Stimulated activated CD8-positive, alpha-beta memory T cell treated with anti-CD3 and anti-CD28 coated beads, Interleukin-12 subunit alpha, Interleukin-12 subunit beta, amount 100 ng/mL, for 1 hour (primary cell): ENCODE measurements around the gene DIP2B.

Experiments
- DNase-seq: peaks from one replicate; pipeline ENCODE4 v3.0.0-alpha.2; 2020; ENCODE audit warnings: low read depth

The DIP2B gene

DNA sequence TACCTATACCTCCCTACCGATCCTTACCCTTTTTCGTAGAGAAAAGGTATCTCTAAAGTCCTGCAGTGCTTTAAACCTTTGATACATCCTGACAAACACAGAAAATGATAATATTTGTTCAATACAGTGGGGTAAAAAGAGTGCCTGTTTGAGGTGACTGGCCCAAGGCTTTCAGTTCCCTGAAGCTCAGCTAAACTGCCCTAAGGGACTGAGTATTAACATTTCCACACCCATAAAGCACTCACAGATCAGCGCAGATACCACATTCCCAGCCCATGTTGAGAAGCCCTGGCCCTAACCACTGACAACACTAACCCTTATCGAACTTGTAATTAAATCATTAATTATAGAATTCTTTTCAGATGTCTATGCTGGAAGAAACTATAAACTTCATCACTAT lies 108.7 kb downstream of the DIP2B start:
- DNase-seq = no peak

DNA sequence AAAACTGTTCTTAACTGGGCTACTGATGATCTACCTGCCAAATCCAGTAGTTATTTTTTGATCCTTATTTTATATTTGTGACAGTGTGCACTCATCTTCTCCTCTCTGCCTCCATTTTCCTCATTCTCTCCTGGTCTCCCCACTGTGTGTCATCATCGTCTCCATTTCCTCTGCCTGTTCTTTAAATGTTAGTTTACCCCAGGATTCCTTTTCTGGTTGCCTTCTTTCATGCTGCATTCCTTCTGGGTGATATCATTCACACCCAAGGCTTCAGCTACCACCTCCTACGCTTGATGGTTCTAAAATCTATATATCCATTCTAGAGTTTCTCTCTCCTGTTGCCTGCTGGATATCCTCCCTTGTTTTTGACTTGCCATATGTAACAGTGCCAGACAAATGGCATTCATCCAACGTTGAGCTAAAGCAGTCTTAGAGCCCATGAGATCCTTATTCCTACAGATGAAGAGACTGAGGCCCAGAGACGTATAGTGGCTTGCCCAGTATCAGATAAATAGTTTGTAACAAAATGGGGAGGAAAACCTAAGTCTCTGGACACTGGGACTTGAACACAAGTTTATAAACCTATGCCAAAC lies 109.5 kb downstream of the DIP2B start:
- DNase-seq = no peak

DNA sequence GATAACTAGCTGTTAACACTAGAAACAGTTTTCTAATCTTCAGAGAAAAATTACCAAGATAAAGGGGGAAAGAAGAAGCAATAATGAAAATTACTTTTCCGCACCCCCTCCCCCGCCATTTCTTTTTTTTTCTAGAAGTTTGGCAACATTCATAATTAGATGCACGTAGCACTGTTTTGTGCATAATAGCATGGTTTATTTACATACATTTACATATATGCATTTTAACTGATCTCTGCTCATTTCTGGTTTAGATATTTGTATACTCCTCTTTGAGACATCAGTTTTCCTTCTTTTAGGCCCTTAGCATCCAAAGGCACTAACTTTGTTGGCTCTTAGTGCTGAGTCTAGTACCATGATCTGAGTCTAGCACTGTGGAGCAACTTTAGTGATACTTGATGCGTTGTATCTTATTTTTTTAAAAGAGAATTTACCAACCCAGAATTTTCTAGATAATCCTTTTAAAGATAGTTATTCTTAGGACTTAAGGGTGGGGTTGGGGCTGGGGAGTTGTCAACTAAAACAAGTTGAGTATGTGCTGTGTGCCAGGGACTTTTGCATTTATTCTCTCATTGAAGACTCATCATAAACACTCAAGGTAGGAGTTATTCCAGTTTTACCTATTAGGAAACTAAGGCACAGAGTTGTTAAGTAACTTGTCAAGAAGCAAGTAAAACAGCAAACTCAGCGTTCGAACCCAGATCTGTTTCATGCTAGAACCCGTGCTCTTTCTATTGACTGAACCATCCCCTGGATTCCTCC lies 110.5 kb downstream of the DIP2B start:
- DNase-seq = no peak

DNA sequence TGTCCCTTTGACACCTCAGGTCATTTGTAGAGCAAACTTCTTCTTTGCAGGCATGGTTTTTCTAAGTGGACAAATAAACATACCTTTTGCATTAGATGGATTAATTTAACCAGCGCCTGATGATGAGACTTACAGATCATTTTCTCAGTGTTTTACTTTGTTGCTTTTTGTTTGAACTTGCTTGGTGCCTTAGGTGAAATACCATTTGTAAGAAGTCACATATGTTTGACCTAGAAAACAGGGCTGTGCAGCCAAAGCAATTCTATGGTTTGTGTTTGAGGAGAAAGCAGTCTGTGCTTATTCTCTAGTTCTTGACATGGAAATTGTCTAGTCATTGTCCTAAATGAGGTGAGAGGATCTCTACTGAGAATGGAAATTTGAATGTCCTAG lies 111.1 kb downstream of the DIP2B start:
- no peak for DNase-seq

DNA sequence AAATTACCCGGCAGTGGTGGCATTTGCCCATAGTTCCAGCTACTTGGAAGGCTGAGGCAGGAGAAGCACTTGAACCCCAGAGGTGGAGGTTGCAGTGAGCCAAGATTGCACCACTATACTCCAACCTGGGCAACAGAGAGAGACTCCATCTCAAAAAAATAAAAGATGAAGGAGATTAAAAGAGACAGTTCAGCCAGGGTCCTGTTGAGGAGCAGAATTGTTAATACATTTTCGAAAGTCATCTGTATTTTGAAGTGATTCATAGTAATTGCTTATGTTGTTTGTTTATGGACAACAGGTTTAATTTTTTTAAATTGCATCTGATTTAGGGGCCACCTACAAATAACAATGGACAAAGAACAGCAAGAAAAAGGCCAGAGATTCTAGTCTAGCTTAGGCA lies 112.9 kb downstream of the DIP2B start:
- no peak for DNase-seq

DNA sequence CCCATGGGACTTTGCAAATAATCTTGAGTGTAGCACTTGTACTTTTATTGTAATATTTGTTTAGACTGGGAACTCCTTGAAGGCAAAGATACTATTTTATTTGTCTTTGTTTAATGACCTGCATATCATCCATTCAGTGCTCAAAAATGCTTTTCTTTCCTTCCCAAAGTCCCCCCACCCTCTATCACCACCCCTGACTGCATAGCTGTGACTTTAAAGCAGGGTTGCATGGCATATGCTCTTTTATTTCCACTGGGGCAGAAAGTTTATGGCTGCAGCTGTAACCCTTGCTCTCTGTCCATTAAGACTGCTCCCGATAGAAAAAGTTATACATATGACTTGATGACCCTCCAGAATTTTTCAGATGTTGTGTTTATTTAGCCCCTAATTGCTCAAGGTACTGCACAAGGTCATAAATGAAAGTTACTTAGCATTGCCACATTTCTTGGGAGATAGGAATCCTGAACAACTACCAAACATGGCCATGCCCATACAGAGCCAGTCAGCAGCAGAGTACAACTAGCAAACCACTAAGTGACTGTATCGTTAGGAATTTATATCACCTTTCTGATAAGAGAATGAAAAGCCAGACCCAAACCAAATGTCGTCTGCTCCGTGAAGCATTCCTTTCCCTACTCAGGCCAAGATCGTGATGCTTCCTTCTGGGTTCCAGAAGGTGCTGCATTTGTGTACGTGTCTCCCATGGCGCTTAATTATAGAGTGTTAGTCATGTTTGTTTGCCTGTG lies 114.3 kb downstream of the DIP2B start:
- no peak for DNase-seq

DNA sequence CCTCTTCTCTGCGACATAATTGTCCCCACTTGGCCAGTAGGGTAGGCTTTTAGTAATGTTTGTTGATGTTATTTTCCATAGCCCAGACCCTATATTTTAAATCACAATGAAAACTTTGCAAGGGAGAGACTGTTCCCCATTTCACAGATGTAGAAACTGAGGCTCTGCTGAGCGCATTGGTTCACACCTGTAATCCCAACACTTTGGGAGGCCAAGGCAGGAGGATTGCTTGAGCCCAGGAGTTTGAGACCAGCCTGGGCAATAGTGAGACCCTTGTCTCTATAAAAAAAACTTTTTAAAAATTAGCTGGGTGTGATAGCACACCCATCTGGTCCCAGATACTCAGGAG lies 114.8 kb downstream of the DIP2B start:
- no peak for DNase-seq

DNA sequence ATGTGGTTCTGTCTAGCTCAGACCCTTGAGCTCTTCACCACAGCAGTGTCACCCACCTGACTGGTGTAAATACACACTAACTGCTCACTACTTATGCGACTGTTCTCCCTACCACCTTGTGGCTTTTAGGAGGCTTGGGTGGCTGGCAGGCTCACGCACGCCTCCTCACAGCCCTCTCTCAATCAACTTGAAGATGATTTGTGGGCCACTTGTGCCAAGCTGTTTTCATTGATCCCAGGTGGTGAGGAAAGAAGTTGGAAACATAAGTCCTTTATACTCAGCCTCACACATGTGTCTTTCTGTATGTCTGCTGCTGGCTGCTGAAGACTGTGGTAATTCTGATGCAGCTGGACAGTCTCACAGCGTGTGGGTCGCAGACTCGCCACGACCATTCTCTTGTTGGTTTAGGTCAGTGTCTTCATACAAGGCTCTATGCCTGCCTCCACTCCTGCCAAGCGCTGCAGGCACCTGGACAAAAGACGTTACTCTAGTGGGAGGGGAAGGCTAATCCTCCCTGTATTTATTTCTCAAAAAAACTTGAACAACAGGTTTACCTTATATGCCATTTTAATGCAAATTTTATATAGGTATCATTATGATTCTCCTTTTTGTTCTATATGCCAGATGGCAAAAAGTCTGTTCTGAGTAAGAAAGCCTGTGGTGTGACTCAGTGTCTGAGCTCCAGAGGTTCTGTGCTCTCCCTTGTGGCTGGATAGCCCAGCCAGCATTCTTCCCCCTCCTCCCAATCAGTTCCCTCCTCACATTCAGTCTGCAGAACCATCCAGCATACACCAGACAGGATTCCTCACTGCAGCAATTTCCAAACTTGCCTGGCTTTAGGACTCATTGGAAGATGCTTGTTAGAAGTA lies 115.6 kb downstream of the DIP2B start:
- DNase-seq = no peak

DNA sequence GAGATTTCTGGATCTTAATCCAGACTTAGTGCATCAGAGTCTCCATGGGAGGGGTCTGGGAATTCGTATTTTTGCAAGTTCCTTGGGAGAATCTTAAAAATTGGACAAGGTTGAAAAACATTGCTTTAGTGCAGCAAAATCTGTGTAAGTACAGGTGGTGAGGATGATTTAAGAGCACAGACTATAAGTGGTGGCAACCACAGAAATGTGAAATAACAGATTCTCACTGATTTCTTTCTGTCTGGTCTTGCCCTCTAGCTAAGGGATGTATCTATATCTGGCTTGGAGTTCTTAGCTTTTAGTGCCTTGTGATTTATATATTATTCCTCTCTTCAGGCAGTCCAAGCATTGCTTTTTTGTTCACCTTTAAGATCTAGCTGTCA lies 116.2 kb downstream of the DIP2B start:
- no peak for DNase-seq

DNA sequence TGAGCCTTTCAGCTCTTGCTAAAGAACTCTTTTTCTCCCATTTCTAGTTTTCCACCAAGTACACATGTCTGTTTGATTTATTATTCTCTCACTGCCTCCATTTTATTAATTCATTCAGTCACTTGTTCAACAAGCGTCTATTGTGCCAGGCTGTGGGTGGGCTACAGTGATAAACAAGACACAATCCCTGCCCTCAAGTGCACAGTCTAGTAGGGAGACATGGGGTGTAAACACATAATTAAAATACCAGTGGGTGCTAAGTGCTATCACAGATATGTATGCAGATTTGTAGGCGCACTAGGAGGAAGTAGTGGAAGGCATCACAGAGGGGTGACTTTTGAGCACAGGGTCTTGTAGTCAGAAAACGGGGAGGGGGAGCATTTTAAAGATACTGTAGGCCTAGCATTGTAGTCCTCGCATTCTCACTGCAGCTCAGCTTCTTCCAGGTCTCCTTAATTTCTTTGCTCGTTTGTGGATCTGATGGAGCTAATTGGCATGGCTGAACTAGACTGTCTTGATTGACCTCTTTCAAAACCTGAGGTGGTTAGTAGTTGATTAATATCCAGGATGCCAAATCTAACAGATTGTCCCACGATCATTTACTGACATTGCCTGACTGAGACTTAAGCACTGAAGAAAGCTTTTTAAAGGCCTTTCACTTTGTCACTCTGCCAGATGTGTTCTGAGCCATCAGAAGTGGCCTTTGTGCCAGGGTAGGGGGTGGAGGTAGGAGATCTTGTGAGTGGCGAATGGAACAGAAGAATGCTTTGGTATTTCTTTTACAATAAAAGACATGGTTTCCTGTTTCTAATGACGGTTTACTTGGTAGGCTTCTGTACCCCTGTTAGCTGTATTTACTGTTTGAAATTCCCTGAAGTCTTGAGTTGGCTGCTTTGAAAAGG lies 116.9 kb downstream of the DIP2B start:
- DNase-seq = no peak

DNA sequence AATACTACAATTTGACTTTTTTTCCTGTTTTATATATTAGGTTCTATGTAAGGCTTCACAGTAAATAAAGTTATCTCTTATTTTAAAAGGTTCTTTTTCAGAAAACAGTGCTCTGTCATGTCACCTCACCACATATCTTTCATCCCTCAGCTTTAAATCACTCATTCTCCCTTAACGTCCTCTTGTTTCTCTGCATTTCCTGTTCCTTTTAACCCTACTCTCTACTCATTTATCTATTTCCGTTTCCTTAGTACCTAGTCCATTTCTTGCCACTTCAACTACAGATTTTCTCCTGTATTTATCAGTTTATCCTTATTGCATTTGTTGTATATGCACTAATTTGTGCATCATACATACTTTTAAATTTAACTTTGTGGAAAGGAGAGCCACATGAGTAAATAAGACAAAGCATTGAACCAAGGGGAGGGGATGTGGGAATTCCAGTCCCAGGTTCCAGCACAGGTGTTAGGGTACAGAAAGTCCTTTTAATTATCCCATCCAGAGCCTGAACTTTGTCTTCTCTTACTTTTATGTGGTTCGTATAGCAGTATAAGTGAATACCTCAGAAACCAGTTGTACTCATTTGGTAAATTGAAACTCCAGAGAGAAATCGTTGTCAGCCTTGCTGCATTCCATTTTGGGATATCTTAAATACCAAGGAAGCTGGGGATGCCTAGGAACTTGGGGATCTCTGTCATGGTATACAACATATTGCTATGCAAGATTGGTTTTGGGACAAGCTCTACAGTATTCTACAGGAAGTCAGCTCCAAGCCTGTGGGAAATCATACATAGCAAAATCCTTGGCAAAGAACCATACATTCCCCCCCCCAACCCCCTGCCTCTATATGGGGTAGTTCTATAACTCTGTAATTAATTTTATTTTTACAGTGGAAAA lies 120.5 kb downstream of the DIP2B start:
- DNase-seq = no peak

DNA sequence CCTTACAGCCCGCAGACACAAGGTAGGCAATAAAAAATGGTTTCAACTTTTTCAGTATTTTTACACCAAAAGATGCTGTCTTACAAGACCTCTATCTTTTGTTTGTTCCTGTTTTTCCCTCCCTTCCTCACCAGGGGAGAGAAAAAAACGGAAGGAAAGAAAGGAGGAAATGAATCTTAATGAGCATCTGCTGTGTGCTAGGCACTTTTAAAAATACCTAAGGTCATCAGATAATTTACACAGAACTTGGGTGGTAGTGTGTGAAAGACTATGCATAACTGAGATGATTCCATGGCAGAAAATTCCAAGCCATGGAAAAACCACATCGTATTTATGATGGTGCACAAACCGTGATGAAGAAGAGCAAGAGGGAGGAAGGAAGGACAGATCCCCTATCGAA lies 121.2 kb downstream of the DIP2B start:
- DNase-seq = no peak

DNA sequence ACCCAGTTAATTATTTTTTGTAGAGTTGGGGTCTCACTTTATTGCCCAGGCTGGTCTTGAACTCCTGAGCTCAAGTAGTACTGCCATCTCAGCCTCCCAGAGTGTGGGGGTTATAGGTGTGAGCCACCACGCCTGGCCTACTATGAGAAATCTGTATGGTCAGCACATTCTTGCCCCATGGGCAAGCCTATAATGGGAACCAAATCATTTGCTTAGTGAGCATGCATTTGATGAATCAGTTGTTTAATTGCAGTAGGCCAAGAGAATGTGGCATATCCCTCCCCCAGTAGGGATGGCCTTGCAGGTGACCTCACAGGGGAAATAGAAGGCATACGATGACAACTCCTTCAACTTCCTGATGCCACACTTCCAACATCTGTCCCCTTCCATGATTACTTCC lies 122.7 kb downstream of the DIP2B start:
- no peak for DNase-seq

DNA sequence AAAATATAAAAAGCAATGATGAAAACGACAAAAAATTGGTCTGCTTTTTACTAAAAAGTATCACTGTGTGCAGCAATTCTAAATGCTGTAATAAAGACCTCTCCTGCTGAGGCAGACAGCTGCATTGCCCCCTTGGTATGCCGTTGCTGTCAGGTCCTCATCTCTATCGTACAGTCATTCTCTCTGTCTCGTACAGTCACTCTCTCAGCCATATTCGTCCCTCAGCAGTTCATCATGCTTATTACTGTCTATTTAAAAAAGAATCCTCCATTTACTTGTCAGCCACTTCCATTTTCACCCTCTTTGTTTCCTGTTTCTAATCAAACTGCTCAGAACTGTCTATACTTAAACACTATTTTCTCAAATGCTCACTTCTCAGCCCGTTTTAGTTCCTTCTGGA lies 123.6 kb downstream of the DIP2B start:
- DNase-seq = no peak

DNA sequence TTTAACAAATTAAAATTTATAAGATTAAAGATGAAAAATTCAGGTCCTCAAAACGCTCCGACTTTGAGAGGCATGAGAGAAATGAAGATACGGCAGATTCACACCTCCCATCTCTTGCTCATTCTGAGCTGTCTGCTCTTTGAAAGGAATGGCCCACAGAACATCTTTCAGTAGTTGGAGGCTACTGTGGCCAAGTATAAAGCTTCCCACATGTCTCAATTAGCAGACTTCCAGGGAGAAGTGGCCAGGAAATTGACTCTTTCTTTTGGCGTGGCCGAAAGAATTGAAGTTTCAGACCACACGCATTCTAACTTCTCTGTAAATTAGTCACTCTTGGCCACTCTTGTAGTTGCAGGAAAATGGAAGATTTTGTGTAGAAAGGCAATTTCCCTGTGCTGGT lies 129.2 kb downstream of the DIP2B start:
- DNase-seq = no peak

DNA sequence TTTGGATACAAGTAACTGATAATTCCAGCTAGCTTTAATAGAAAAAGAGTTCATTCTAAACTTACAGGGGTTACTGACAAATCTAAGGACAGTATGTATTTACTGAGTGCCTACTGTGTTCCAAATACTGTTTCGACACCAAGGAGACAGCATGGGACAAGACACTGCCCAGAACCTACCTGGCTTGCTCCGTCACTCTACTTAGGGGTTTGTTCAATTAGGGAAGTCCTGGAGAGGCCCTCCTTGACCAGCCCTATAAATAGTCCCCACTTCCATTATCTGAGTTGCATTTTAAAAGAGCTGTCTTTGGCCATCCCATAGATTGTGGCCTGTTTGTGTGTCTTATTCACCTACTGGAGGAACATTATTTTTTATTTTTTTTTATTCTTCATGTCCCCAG lies 129.6 kb downstream of the DIP2B start:
- no peak for DNase-seq

DNA sequence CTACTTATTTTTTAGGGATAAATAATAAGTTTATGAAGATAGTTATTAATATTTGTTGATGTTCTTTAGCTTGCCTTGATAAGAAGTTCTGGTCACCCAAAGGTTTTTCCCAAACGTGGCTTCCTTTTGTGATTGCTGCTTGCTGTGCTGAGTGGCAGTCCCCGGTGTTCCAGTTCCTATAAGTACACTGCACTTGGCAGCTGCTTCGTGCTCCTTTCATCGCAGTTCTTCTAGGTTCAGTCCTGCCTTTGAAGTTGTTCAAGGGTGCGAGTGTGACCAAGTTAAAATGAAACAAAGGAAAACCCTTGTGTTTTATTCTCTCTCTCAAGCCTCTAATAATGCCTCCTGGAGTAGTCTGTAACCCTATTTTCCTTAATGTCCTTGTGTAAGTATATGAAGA lies 130.6 kb downstream of the DIP2B start:
- no peak for DNase-seq

DNA sequence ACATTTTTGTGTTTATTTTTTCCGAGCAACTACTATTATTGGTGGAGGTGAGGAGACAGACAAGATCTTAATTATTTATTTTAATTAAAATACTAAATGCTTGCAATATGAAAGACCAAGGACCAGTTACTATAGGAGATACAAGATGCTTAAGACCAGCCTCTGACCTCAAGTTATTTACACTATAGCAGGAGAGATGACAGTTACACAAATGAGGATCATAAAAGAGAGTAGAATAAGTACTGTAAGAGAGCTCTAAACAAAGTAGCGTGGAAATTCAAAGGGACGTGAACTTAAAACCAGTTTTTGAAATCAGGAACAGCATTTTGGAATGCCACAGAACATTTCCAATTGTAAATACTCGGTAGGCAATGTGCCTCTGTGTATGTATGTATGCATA lies 131.1 kb downstream of the DIP2B start:
- no peak for DNase-seq

DNA sequence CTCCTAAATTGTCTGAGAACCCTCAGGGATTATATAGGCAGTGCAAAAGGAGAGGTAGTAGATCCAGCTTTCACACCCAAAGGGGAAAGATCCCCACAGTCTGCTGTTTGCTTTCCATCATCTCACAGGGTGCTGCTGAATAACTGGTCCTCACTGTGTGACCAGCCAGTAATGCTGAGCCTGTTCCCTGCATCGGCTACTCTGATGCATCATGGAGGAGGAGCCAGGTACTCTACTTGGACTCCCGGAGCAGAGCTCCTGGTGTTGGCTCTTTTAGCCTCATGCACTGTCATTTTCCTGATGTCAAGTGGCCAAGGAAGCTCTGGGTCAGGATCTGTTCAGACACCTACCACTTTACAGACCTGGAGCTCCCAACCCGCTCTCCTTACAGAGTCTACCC lies 131.7 kb downstream of the DIP2B start:
- no peak for DNase-seq

DNA sequence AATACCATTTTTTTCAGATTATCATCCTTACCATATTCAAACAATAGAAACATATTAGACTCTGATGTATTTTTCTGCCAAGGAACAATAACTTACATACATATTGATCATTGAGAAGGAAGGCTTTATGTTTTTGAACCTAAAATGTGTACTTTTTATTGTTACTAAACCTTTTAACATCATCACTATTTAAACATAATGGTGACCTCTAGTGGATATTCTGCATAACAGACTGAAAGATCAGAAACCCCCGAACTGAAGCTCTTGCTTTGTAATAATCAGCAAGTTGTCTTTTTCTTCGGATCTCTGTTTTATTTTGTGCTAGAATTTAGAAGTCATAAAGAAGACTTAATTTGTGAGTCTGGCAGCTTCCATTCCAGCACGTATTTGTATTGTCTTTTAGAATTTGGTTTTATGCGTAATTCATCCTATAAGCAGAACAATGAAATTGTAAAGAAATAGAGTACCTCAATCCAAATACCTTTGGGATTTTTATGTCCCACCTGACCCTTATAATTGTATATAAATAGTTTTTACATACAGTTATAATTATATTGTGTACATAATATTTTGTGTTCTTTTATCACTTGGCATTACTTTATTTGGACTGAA lies 133.2 kb downstream of the DIP2B start:
- DNase-seq = no peak
